Measurements from ENCODE around the gene ABCC10.
"Not testable (repeated sequence)": the region's sequence is repeated elsewhere in the genome, so short reads cannot be mapped to it uniquely, and the experiment has no call there.

ABCC10 gene

DNA sequence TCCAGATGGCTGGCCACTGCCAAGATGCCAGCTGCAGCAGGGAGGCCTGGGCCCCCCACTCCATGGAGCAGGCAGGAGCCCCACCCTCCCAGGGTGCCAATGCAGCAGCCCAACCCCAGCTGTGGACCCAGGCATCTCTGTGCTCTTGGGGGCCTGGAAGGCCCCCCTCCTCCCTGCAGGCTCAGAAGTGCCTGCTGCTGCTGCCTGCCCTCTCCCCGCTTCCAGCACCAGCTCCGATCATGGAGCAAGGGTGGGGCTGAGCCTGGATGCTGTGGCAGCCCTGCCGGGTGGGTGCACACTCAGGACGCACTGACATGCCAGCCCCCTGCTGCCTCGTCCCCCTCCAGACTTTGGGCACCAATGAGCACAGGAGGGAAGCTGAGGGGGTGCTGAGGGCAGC, 14.8 kb upstream of the ABCC10 start:
- no peak for DNase-seq (ENCODE audit: low read depth, low spot score)

DNA sequence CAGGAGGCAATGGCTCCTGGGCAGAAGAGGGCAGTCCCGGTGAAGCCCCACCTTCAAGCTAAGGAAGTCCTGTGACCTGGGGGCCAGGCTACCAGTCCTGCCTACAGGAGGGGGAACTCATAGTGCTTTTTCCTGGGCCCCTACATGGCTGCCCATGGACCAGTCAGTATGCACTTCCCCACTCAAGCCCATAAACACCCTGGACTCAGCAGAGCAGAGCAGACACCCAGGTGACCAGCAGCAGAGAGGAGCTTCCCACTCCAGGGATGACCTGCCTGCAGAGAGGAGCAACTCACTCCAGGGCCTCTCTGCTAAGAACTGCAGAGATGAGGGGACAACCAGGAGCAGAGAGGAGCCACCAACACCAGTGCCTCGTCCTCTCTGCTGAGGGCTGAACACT, 14.3 kb upstream of the ABCC10 start:
- DNase-seq (ENCODE audit: low read depth, low spot score): no peak

DNA sequence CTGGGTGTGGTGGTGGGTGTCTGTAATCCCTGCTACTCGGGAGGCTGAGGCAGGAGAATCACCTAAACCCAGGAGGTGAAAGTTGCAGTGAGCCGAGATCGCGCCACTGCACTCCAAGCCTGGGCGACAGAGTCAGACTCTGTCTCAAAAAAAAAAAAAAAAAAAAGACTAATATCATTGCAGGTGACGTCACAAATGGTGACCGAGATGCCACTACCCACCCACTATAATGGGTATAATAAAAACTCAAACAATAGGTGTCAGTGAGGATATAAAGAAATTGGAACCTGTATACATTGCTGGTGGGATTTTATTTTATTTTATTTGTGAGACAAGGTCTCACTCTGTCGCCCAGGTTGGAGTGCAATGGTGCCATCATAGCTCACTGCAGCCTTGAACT, 12.1 kb upstream of the ABCC10 start:
- DNase-seq (ENCODE audit: low read depth, low spot score): not testable (repeated sequence)

DNA sequence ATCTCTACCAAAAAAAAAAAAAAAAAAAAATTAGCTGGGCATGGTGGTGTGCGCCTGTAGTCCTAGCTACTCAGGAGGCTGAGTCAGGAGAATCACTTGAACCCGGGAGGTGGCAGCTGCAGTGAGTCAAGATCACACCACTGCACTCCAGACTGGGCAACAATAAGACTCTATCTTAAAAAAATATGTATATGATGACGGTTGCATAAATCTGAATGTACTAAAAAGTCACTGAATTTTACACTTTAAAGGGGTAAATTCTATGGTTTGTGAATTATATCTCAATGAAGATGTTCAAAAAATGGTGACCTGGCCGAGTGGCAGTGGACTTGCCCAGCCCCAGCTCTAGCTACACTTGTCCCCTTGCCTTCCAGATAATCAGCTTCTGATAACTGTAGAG, 10.4 kb upstream of the ABCC10 start:
- no peak for DNase-seq (ENCODE audit: low read depth, low spot score)

DNA sequence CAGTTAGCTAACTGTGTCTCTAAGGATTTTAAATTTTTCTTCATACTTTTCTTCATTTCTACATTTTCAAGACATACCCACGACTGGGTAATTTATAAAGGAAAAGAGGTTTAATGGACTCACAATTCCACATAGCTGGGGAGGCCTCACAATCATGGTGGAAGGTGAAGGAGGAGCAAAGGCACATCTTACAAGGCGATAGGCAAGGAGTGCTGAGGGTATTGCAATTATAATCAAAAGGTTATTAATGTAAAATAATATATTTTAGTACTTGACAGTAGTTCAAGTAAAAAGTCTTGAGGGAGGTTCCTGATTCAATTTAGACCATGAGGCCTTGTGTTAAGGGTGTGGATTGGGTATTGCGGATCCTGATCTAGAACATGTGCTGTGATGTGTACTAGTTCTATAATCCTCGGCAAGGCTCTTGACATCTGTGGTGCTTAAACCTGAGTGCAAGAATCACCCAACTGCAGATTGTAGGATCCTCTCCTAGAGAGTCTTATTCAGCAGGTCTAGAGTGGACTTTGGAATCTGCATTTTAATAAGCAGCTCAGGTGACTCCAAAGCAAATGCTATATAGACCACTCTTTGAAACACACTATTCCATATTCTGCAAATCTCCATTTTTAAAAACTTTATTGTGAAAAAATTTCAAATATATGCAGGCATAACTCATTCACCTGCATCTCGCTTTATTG, 7.2 kb upstream of the ABCC10 start:
- DNase-seq (ENCODE audit: low read depth, low spot score): no peak

DNA sequence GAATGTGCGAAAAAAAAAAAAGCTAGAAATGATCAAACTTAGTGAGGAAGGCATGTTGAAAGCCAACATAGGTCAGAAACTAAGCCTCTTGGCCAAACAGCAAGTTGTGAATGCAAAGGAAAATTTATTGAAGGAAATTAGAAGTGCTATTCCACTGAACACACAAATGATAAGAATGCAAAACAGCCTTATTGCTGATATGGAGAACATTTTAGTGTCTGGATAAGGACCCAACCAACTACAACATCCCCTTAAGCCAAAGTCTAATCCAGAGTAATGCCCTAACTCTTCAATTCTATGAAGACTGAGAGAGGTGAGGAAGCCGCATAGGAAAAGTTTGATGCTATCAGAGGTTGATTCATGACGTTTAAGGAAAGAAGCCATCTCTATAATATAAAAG, 5.5 kb upstream of the ABCC10 start:
- no peak for DNase-seq (ENCODE audit: low read depth, low spot score)

DNA sequence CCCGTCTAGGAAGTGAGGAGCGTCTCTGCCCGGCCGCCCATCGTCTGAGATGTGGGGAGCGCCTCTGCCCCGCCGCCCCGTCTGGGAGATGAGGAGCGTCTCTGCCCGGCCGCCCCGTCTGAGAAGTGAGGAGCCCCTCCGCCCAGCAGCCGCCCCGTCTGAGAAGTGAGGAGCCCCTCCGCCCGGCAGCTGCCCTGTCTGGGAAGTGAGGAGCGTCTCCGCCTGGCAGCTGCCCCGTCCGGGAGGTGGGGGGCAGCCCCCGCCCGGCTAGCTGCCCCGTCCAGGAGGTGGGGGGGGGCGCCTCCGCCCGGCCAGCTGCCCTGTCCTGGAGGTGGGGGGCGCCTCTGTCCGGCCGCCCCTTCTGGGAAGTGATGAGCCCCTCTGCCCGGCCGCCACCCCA, 2.3 kb upstream of the ABCC10 start:
- DNase-seq (ENCODE audit: low read depth, low spot score): not testable (repeated sequence)

DNA sequence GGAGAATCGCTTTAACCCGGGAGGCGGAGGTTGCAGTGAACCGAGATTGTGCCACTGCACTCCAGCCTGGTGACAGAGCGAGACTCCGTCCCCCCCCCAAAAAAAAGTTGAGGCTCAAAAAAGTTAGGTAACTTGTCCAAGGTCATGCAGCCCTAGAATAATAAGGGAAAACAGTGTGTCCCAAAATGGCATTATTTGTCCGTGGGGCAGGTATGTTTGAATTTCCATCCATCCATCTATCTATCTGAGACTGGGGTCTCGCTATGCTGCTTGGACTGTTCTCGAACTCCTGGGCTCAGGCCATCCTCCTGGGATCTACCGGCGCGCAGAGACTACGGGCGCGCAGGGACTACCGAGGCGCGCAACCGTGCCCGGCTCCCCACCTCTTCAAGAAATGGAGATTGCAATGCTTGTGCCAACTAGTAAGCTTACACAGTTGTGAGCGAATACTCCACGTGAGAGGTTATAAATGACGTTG, 374 bp upstream of the ABCC10 start:
- no peak for DNase-seq (ENCODE audit: low read depth, low spot score)

DNA sequence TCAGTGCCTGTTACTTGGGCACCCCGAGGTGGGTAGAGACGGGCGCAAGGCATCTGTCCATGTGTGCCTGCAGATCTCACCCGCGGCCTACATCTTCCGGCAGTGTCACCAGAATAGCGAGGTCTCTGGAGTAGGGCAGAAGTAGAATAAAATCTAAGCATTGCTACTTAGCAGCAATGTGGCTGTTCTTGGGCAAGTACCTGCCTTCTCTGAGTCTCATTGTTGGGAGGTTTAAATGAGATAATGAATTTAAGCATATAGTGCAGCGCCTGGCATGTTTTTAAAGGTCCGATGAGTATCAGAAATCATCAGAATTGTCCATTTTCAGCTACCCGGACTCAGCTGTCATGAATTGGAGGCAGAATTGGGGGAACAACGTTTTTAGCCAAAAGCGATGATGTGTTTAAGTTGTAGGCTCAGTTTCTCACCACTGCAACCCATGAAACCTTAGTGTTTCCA, 800 bp downstream of the ABCC10 start:
- DNase-seq (ENCODE audit: low read depth, low spot score): no peak

DNA sequence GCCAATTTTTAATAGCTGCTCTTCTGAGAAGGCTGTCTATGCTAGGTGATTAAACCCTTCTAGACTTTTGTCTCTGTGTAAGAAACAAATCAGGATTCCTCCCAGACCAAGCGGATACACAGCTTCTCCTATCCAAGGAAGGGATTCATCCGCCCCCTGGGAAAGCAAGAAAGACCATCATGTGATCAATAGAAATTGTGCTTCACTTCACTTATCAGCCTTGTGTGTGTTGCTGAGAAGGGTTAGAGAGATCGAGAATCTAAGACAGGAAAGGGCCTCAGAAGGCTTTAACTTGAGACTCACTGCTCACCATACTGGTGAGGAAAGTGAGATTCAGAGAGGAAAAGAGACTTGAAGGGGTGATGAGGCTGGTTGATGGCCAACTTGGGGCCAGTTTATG, 1.5 kb downstream of the ABCC10 start:
- DNase-seq (ENCODE audit: low read depth, low spot score): no peak

DNA sequence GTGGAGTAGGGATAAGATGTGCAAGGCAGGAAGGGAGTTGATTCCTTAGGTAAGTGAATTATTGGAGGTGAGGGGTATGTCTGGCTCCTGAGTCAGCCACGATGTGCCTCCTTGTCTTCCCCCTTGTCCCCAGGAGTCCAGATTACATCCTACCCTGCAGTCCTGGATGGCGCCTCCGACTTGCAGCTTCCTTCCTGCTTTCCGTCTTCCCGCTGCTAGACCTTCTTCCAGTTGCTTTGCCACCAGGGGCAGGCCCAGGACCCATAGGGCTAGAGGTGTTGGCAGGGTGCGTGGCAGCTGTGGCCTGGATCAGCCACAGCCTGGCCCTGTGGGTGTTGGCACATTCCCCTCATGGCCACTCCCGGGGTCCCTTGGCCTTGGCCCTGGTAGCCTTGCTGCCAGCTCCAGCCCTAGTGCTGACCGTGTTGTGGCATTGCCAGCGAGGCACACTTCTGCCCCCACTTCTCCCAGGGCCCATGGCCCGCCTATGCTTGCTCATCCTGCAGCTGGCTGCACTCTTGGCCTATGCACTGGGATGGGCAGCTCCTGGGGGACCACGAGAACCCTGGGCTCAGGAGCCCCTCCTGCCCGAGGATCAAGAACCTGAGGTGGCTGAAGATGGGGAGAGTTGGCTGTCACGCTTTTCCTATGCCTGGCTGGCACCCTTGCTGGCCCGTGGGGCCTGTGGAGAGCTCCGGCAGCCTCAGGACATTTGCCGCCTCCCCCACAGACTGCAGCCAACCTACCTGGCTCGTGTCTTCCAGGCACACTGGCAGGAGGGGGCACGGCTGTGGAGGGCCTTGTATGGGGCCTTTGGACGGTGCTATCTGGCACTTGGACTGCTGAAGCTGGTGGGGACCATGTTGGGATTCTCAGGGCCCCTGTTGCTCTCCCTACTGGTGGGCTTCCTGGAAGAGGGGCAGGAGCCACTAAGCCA, 4.9 kb downstream of the ABCC10 start:
- DNase-seq (ENCODE audit: low read depth, low spot score): no peak

DNA sequence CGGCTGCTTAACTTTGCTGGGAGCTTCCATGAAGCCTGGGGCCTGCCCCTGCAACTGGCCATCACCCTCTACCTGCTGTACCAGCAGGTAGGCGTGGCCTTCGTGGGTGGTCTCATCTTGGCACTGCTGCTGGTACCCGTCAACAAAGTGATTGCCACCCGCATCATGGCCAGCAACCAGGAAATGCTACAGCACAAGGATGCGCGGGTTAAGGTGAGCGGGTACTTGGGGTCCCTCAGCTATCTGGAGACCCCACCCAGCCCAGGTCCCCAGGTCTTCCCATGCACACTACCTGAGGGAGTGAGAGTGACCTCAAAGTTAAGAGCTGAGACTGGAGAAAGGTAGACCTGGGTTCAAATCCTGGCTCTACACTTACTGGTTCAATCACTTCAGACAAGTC, 5.8 kb downstream of the ABCC10 start:
- no peak for DNase-seq (ENCODE audit: low read depth, low spot score)

DNA sequence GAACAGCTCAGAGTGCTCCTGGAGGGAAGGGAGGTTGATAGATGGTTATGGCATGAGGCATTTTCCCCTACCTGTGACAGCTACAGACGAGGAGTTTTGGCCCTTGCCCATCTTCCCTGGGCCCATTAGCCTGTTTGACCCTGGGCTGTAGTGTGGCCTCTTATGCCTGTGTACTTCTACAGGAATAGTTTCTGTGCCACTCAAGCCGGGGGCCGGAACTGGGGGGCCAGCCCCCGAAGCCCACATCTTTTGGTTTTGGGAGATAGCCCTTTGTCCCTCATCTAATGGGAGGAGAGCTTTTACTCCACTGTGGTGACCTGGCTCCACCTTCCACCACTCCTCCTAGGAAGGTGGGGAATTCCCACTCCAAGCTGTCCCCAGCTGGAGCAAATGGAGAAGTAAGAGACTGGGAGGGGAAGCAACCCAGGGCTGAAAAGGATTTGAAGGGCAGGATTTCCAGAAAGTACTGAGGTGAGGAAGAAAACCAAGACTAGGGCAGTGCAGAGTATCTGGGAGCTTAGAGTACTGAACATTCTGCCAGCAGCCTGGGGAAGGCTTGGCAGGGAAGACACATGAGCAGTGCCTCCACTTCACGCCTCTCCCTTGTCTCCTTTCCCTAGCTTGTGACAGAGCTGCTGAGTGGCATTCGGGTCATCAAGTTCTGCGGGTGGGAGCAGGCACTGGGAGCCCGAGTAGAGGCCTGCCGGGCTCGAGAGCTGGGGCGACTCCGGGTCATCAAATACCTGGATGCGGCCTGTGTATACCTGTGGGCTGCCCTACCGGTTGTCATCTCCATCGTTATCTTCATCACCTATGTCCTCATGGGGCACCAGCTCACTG, 6.9 kb downstream of the ABCC10 start:
- no peak for DNase-seq (ENCODE audit: low read depth, low spot score)

DNA sequence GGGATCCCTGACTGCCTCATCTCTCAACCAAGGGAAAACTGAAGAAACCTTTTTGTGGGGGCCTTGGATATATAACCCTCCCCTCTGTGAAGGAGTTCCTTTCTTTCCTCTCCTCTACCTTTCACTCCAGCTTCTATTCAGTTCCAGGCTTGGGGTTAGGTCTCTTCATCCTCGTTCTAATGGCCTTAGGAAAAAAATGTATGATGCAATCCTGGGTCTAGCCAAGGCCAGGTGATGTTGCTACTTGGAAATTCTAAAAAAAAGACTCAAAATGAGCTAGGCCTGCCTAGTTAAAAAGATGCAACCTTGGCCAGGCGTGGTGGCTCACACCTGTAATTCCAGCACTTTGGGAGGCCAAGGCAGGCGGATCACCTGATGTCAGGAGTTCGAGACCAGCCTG, 7.6 kb downstream of the ABCC10 start:
- DNase-seq (ENCODE audit: low read depth, low spot score): no peak

DNA sequence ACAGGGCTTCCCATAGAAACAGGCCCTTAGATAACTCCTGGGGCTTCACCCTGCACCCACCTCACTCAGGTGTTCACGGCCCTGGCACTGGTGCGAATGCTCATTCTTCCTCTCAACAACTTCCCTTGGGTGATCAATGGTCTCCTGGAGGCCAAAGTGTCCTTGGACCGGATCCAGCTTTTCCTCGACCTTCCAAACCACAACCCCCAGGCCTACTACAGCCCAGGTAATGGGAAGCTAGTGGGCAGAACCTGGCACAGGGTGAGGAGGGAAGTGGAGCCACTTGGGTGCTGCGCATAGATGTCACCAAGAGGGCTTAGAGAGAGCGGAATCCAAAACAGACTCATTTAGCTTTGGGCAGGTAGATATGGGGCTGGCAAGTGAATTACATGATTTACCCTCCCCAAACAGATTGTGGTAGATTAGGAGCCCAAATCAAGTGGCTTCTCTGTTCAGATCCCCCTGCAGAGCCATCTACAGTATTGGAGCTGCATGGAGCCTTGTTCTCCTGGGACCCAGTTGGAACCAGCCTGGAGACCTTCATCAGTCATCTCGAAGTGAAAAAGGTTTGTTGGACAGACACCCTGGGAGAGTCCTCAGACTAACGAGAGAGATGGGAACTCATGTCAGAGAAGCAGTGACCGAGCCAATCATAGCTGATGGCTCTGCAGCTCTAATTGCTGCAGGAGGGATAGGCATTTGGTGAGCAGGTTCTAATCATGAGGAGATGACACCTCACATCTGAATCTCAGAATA, 8.5 kb downstream of the ABCC10 start:
- no peak for DNase-seq (ENCODE audit: low read depth, low spot score)

DNA sequence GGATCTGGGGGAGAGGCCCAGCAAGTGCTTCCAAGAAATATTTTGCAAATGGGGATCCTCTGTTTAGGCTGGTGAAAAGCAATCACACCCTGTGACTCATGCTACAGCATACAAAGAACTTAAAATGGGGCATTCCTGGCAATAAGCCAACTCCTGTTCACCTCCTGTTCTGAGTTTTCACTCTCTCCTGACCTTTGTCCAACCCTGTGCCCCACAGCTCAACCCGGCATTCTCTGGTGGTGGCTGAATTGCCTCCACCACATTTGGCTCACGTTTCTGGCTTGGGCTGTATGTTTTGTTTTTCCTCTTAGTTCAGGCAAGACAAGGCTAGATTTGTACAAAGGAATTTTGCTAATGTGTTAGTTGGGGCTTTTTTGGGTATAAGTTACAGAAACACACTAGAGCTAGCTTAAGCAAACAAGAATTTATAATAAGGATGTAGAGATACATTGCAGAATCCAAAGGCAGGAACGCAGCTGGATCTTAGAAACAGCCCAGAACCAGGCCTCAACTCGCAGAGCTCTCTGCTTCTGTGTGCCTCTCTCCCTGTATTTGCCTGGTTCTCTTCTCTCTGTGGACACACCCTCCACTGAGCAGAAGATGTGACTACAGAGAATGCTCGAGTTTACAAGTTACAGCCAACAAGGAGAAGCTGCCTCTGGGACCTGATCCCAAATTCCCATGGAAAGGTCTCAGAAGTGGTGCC, 9.4 kb downstream of the ABCC10 start:
- DNase-seq (ENCODE audit: low read depth, low spot score): no peak

DNA sequence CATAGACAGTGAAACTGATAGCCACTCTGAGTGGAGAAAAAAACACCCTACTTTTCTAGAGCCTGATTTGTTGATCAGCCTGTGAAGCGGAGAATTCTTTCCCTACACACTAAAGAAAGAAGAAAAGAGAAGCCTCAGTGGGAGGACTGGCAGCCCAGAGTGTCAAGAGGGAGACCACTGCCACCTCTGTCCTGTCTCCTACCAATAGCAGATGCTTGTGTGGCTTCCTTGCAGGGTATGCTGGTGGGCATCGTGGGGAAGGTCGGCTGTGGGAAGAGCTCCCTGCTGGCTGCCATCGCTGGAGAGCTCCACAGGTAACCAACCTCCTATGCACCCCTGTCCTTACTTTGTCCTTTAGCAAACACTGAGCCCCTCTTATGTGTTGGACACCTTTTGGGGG, 10.4 kb downstream of the ABCC10 start:
- no peak for DNase-seq (ENCODE audit: low read depth, low spot score)

DNA sequence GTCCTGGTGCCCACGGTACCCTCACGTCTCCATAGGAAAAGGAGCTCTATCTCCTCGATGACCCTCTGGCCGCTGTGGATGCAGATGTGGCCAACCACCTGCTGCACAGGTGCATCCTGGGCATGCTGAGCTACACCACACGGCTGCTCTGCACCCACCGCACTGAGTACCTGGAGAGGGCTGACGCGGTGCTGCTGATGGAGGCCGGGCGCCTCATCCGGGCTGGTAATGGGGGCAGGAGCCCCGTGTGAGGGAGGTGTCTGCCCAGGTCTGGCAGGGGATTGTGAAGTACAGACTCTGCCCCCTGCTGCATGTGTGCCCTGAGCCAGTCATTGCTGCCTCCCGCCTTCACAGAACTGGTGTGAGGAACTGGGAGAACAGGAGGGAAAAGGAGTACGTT, 15.6 kb downstream of the ABCC10 start:
- no peak for DNase-seq (ENCODE audit: low read depth, low spot score)

DNA sequence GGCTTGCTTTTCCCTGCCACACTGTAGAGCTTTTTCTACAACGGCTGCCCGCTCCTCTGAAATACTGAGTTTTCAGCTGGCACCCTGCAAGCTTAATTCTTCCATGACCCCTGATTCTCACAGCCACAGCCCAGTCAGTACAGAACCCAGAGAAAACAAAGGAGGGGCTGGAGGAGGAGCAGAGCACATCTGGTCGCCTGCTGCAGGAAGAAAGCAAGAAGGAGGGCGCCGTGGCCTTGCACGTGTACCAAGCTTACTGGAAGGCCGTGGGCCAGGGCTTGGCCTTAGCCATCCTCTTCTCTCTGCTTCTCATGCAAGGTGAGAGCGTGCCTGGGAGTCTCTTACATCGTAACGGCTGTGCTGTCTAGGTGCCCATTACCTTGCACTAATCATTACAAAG, 16.7 kb downstream of the ABCC10 start:
- no peak for DNase-seq (ENCODE audit: low read depth, low spot score)

DNA sequence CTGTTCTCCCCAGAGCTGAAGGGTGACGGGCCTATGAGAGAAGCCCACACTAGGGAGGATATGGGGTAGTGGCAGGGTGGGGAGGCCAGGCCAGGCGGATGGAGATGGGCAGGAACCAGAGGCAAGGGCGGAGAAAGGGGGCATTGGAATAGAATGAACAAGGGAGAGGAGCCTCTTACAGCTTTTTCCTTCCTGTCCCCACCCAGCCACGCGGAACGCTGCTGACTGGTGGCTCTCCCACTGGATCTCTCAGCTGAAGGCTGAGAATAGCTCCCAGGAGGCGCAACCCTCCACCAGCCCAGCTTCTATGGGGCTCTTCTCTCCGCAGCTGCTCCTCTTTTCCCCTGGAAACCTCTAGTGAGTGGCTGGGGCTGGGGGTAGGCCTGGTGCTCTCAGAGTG, 17.2 kb downstream of the ABCC10 start:
- no peak for DNase-seq (ENCODE audit: low read depth, low spot score)

DNA sequence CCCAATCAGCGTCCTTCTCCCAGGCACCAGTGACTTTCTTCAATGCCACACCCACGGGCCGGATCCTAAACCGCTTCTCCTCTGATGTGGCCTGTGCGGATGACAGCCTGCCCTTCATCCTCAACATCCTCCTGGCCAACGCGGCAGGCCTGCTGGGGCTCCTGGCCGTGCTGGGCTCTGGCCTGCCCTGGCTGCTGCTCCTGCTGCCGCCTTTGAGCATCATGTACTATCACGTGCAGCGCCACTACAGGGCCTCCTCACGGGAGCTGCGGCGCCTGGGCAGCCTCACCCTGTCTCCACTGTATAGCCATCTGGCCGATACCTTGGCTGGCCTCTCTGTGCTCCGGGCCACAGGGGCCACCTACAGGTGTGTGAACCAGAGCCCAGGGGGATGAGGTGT, 18.2 kb downstream of the ABCC10 start:
- DNase-seq (ENCODE audit: low read depth, low spot score): no peak
